SJCRH30 (cell line): ENCODE results near the gene LOXHD1. TPM values are rescaled to one million over a fixed set of nuclear protein-coding genes. Genes with fewer than 3 reads are reported as not detected.

ENCODE experiments used
- DNase-seq, 2 experiments: peaks; one replicate each; pipeline ENCODE4 v3.0.0-alpha.2; 2015 to 2020
- H3K27ac ChIP-seq: fragments of 250-450 bp; sonication (Bioruptor Pico); 2 replicates; pipeline ENCODE4 v1.5.1; 2020; ENCODE audit warnings: mild to moderate bottlenecking, moderate library complexity
- H3K27me3 ChIP-seq: fragments of 250-450 bp; sonication (Bioruptor Pico); 2 replicates; pipeline ENCODE4 v1.5.1; 2020; ENCODE audit warnings: mild to moderate bottlenecking, moderate library complexity
- H3K36me3 ChIP-seq: fragments of 250-450 bp; sonication (Bioruptor Pico); 2 replicates; pipeline ENCODE4 v1.5.1; 2020; ENCODE audit warnings: mild to moderate bottlenecking, moderate library complexity
- H3K4me1 ChIP-seq: fragments of 250-450 bp; sonication (Bioruptor Pico); 2 replicates; pipeline ENCODE4 v1.5.1; 2020; ENCODE audit warnings: mild to moderate bottlenecking, moderate library complexity
- H3K4me3 ChIP-seq: fragments of 250-450 bp; sonication (Bioruptor Pico); 2 replicates; pipeline ENCODE4 v1.5.1; 2020; ENCODE audit warnings: mild to moderate bottlenecking, moderate library complexity
- H3K9me3 ChIP-seq: fragments of 250-450 bp; sonication (Bioruptor Pico); replicated peaks from 2 replicates; pipeline ENCODE4 v1.5.1; 2020; ENCODE audit warnings: mild to moderate bottlenecking, moderate library complexity
- total RNA-seq: library from RNA; depleted of rRNA; stranded (reverse); fragments of >200 nt; shearing (Covaris generic); gene quantifications from 2 replicates; pipeline ENCODE4 v1.2.3, GENCODE V29; 2014

The LOXHD1 gene
- total RNA-seq, 1 experiment from 2014 or later: not detected

DNA sequence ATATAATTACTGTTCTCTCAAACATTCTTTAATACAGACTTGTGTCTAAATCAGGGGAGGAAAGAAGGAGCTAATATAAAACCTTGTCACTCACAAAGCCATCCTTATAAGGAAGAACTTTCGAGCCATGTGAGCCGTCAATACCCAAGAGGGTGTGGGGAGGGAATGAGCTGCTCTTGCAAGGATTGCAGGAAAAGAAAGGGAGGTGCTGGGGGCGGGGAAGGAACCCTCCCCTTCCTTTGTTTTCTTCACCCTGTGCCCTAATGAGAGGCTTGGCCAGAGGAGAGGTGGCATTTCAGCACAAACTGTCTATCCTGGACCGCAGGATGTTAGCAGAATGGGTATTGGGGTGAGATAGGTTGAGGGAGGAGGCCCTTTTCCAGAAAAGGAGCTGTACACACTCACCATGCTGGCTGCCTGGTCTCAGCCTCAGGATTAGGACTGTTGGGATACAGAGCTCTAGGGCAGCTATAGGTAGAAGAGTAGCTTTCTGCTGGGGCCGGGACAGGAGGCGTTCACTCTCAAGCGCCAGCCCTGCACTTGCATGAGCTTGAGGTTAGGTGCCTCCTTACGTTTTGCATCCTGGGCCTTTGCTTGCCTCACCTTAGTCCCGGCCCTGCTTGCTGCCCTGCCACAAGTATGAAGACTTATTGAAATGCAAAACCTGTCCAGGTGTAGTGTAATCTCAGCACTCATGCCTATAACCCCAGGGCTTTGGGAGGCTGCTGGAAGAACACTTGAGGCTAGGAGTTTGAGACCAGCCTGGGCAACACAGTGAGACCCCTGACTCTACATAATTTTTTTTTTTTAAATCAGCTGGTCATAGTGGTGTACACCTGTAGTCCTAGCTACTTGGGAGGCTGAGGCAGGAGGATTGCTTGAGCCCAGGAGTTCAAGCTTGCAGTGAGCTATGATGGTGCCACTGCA, 190.5 kb downstream of the LOXHD1 start:
- no peaks in the 10 kb centered on the region for H3K9me3 ChIP-seq
- no peak for DNase-seq
- no peaks in the 10 kb centered on the region for H3K27me3 ChIP-seq
- no peak overlapping the region for H3K4me3 ChIP-seq
- H3K27ac ChIP-seq: no peak overlapping the region
- H3K36me3 ChIP-seq: no peaks in the 10 kb centered on the region
- no peaks in the 10 kb centered on the region for H3K4me1 ChIP-seq

DNA sequence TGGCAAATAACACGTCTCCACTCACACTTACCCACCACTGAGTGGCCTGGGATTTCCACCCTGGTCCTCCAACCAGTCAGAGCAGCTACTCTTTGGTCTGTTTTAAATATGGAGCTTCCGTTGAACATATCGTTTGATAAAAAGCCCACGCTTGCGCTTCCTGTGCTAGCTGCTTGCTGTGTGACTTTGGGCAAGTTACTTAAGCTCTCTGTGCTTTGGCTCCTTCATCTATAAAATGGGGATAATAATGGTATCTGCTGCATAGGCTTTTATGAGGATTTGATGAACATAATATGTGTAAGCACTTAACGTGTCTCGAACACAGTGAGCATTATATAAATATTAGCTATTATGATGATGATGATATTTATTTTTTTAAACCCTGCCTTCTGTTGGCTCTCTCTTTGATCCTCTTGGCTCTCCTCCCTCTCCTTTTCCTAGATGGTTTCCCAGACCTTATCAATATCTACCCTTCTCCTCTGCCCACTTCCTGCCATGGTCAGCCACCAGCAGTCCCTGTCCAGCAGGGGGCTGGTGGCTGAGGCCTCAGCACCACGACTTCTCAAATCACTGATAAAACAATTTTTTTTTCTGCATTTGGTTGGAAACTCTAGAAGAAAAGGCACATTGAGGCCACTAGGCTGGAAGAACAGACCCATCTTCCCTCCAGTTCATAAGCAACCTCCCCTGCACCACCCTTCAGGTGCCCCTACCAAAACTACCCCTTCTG, 191.9 kb downstream of the LOXHD1 start:
- H3K4me3 ChIP-seq: no peak overlapping the region
- no peaks in the 10 kb centered on the region for H3K27me3 ChIP-seq
- no peak for DNase-seq
- no peaks in the 10 kb centered on the region for H3K36me3 ChIP-seq
- H3K9me3 ChIP-seq: no peaks in the 10 kb centered on the region
- no peaks in the 10 kb centered on the region for H3K4me1 ChIP-seq
- no peak overlapping the region for H3K27ac ChIP-seq

DNA sequence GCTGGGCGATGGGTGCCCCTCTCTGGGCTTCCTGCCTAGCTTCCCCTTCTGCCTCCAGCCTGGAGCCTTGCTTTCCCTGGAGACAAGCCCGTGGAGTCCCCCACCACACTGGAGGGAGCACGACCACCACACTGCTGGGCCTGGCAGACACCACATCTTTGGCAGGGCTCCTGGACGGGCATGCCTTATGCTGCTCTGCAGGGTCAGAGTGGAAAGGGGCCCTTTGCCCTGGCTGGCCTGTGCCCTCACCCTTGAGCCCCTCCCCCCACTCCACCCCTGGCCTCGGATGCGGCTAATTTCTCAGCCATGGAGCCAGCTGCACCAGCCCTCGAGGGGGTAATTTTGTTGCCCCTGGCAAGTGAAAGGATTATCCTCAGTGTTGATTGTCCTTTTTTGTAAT, 194.5 kb downstream of the LOXHD1 start:
- no peaks in the 10 kb centered on the region for H3K9me3 ChIP-seq
- peak in 1 of 2 experiments; percentile 10 for DNase-seq
- H3K27ac ChIP-seq: no peak overlapping the region
- no peaks in the 10 kb centered on the region for H3K36me3 ChIP-seq
- H3K4me3 ChIP-seq: no peak overlapping the region
- no peaks in the 10 kb centered on the region for H3K27me3 ChIP-seq
- no peaks in the 10 kb centered on the region for H3K4me1 ChIP-seq

DNA sequence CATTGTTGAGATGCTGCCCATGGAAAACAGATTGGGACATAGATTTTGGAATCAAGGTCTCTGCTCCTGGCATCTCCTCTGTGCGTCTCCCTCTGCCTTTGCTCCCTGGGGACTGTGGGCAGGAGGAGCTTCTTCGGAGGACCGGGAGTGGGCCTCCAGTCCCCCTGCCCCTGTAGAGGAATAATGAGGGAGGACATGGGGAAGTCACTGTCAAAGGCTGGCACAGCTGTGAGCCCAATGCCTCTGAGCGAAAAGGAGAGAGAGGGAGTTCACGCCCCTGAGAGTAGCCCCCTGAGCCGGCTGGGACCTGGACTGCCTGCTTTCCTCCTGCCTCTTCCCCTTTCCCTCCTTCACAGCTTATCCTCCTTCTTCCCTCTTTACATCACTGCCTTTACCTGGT, 195.0 kb downstream of the LOXHD1 start:
- Histone ChIP-seq H3K4me3 (no peak overlapping the region), H3K27ac (no peak overlapping the region), H3K27me3 (no peaks in the 10 kb centered on the region), H3K4me1 (no peaks in the 10 kb centered on the region), H3K36me3 (no peaks in the 10 kb centered on the region), H3K9me3 (no peaks in the 10 kb centered on the region)
- no peak for DNase-seq

DNA sequence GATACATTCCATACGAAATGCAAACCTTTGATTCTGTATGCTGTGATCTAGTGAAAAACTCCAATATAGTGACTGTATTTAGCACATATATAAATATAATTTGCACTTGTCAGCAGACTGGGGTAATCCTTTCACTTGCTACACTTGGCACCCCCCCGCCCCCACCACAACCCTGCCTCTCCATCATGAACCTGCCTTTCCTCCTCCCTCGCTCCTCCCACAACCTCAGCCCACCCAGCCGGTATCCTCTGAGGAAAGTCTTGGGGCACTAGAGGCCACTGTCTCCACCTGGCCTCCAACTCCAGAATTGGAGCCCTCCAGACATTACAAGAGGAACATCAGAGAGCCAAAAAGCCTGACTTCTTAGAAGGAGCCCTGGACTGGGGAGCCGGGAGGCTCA, 196.3 kb downstream of the LOXHD1 start:
- no peak for DNase-seq
- H3K4me3 ChIP-seq: no peak overlapping the region
- H3K4me1 ChIP-seq: no peaks in the 10 kb centered on the region
- H3K36me3 ChIP-seq: no peaks in the 10 kb centered on the region
- no peaks in the 10 kb centered on the region for H3K27me3 ChIP-seq
- H3K9me3 ChIP-seq: no peaks in the 10 kb centered on the region
- no peak overlapping the region for H3K27ac ChIP-seq

DNA sequence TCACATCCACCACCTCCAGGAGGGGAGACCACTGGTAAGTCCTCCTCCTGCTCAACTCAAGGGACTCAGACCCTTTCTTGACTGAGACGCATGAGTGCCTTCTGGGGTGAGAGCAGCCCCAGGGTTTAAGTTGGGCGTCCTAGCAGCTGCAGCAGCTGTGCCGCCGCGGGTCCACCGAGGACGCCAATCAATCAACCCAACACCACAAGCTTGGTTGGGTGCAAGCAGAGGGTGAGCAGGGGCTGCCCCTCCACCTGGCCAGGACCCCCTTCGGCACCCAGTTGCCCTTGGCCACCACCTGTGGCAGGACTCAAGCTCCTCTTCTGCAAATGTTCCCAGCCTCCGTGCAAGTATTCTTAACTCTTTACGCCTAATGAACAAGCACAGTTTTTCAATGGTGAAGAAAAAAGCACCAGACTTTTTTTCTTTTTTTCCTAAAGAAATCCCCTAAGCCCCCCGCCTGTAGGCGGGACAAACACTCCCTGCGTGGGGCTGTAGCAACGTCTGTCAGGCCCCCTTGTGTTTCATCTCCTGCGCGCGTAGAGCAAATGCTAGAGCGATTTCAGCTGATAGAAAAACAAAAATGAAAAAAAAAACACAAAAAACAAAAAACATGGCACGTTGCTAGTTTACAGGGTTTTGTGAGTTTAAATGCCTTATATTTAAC, 197.1 kb downstream of the LOXHD1 start:
- Histone ChIP-seq H3K27me3 (no peaks in the 10 kb centered on the region), H3K36me3 (no peaks in the 10 kb centered on the region), H3K27ac (no peak overlapping the region), H3K4me3 (no peak overlapping the region), H3K4me1 (no peaks in the 10 kb centered on the region), H3K9me3 (no peaks in the 10 kb centered on the region)
- no peak for DNase-seq

DNA sequence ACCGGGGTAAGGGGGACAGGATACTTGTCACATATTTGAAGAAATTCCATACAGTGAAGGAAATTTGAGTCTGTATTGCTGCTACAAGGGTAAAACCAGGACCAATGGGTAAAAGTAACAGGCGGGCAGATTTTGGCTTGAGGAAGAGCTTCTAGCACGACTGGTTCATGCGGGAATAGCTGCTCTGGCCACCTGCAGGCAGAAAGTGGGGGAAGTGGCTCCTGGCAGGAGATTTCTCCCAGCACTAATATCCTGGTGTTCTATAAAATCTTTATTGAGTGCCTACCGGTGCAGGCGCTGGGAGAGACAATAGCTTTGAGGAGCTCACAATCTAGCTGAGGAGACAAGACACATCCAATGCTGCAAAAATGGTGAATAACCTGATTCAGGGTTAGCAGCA, 198.5 kb downstream of the LOXHD1 start:
- Histone ChIP-seq H3K4me1 (no peaks in the 10 kb centered on the region), H3K27me3 (no peaks in the 10 kb centered on the region), H3K4me3 (no peak overlapping the region), H3K9me3 (no peaks in the 10 kb centered on the region), H3K36me3 (no peaks in the 10 kb centered on the region), H3K27ac (no peak overlapping the region)
- DNase-seq: no peak

DNA sequence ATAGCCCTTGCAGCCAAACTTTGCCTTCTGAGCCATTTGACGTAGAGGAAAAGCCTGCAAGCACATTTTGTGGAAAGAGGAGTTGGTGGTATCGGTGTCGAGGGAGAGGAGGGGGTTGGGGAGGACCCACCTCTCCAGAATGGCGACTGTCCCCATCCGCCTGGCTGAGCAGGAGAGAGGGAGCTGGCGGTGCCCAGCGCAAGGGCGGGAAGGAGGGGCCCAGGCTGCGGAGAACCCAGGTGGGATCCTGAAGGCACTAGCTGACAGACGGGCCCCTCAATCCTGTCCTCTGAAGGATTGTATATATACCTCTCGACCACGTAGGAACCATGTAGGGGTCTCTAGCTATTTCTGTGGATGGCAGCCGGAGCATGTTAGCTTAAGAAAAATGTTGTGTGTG, 200.3 kb downstream of the LOXHD1 start:
- no peak for DNase-seq
- Histone ChIP-seq H3K27me3 (no peaks in the 10 kb centered on the region), H3K4me3 (no peak overlapping the region), H3K4me1 (no peaks in the 10 kb centered on the region), H3K27ac (no peak overlapping the region), H3K9me3 (no peaks in the 10 kb centered on the region), H3K36me3 (no peaks in the 10 kb centered on the region)

DNA sequence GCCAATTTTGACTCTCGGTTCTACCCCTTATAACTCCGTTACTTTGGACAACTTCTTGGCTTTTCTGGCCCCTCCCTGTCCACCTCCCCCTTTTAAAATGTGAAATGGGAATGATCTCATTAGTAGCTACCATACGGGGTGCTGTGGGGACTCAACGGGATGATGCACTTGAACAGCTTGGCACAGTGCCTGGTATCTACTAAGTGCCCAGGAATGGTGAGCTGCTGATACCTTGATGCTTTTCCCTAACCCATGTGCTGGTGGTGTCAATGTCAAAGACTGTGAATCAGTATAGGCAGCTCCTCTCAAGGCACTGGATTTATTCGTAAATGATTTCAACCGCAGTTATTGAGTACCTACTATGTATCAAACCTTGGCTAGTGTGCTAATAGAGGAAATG, 204.2 kb downstream of the LOXHD1 start:
- H3K4me3 ChIP-seq: no peak overlapping the region
- H3K27me3 ChIP-seq: no peaks in the 10 kb centered on the region
- DNase-seq: no peak
- no peaks in the 10 kb centered on the region for H3K4me1 ChIP-seq
- H3K9me3 ChIP-seq: no peaks in the 10 kb centered on the region
- H3K36me3 ChIP-seq: no peaks in the 10 kb centered on the region
- H3K27ac ChIP-seq: no peak overlapping the region

DNA sequence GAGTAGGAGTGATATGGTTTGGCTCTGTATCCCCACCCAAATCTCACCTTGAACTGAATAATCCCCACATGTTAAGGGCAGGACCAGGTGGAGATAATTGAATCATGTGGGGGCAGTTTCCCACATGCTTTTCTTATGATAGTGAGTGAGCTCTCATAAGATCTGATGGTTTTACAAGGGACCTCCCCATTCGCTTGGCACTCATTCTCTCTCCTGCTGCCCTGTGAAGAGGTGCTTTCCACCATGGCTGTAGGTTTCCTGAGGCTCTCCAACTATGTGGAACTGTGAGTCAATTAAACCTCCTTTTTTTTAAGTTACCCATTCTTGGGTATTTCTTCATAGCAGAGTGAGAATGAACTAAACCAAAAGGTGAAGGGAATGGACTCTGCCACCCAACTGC, 207.5 kb downstream of the LOXHD1 start:
- Histone ChIP-seq H3K4me1 (no peaks in the 10 kb centered on the region), H3K4me3 (no peak overlapping the region), H3K27me3 (no peaks in the 10 kb centered on the region), H3K36me3 (no peaks in the 10 kb centered on the region), H3K27ac (no peak overlapping the region), H3K9me3 (no peaks in the 10 kb centered on the region)
- no peak for DNase-seq

DNA sequence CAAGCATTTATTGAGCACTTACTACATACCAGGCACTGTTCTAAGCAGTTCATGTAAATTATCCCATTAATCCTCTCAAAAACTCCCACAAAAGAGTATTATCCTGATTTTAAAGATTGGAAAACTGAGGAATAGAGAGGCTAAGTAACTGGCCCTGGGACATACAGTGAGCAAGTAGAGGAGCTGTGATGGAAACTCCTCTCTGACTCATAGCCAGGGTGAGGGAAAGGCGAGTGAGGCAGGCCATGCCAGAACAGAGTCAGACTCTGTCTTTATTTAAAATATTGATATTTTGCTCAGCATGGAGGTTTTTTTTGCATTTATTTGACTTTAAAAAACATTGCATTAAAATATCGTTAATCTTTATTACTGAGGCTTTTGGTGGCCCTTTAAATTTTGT, 208.0 kb downstream of the LOXHD1 start:
- no peaks in the 10 kb centered on the region for H3K4me1 ChIP-seq
- no peaks in the 10 kb centered on the region for H3K27me3 ChIP-seq
- DNase-seq: no peak

DNA sequence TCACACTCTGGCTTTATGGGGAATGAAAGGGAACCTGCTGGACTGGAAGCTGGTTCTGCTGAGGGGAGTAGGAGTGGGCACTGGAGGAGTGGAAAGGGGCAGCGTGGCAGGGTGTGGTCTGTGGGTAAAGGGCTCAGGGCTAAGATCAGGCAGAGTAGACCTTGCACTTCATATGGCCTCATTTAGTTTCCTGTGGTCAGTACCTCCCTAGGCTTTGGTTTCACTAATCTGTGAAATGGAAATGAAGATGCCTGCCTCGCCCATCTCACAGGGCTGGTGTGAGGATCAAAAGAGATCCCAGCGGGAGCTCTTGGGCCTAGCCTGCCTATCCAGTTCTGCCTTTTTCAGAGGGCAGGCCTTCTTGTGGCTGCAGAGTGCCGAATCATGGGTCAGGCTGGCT, 208.7 kb downstream of the LOXHD1 start:
- H3K4me3 ChIP-seq: no peak overlapping the region
- no peak for DNase-seq

More for the DNA sequence above, 208.0 kb downstream of the LOXHD1 start:
- Histone ChIP-seq H3K36me3 (no peaks in the 10 kb centered on the region), H3K9me3 (no peaks in the 10 kb centered on the region), H3K27ac (no peak overlapping the region), H3K4me3 (no peak overlapping the region)

DNA sequence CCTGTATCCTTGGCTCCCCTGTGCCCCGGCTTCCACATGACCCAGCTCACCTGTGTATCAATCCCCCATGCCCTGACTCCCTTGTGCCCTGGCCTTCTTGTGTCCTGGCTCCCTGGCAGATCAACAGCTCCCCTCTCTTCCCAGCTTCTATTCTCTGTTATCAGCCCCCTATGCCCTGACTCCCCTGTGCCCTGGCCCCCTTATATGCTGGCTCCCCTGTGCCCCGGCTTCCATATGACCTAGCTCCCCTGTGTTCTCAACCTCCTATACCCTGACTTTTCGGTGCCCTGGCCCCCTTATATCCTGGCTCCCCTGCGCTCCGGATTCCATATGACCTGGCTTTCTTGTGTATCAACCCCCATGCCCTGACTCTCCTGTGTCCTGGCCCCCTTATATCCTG, 209.2 kb downstream of the LOXHD1 start:
- DNase-seq: no peak
- H3K4me3 ChIP-seq: no peak overlapping the region
- H3K9me3 ChIP-seq: no peaks in the 10 kb centered on the region
- no peaks in the 10 kb centered on the region for H3K36me3 ChIP-seq
- no peaks in the 10 kb centered on the region for H3K4me1 ChIP-seq
- no peaks in the 10 kb centered on the region for H3K27me3 ChIP-seq
- no peak overlapping the region for H3K27ac ChIP-seq

More for the DNA sequence above, 208.7 kb downstream of the LOXHD1 start:
- Histone ChIP-seq H3K4me1 (no peaks in the 10 kb centered on the region), H3K27ac (no peak overlapping the region), H3K9me3 (no peaks in the 10 kb centered on the region), H3K36me3 (no peaks in the 10 kb centered on the region), H3K27me3 (no peaks in the 10 kb centered on the region)

DNA sequence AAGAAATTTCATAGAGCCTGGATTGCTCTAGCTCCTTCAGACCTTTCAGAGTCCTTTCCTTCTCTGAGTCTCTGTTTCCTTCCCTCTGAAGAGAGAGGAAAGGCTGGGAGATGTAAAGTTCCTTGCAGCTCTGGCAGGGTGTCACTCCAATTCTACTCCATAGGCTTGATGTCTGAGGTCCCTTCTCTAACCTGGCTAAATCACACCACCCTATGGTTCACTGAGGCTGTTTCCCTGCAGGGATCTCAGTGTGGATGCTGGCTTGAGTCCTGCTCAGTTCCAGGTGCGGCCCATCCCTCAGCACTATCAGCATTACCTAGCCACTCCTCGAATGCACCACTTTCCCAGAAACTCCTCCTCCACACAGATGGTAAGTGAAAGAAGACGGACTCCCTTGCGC, 209.7 kb downstream of the LOXHD1 start:
- DNase-seq: no peak
- Histone ChIP-seq H3K27ac (no peak overlapping the region), H3K4me3 (no peak overlapping the region)

More for the DNA sequence above, 209.7 kb downstream of the LOXHD1 start:
- Histone ChIP-seq H3K4me1 (no peaks in the 10 kb centered on the region), H3K27me3 (no peaks in the 10 kb centered on the region), H3K36me3 (no peaks in the 10 kb centered on the region), H3K9me3 (no peaks in the 10 kb centered on the region)
